HG02943 (cell line): Measurements from ENCODE around the gene FBXO40.

Experiments used
- ATAC-seq: cut with Tn5 transposase; IDR thresholded peaks from one replicate; pipeline ENCODE4 v1.9.1; 2021; ENCODE audit warnings: mild to moderate bottlenecking, low read depth, moderate library complexity; ENCODE audit not compliant: unreplicated experiment

The FBXO40 gene

GRCh38 chr3:121604759-121605158, 11.6 kb downstream of the FBXO40 start:
- ATAC-seq = no peak

DNA sequence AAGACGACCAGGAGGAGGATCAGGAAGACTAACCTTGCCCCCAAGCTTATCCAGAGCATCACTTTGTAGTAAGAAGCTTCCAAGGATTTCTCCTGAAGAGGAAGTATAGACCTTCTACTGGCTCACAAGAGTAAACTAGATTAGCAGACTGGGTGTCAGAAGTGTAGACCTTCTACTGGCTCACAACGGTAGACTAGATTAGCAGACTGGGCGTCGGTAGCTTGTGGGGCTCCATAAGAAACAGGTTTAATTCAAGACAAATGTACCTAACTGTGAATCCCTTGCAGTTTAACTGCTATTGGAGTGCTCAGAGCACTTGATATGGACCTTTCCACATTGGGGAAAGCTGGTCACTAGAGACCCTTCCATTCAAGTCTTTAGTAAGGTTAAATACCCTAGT, 12.9 kb downstream of the FBXO40 start:
- no peak for ATAC-seq

DNA sequence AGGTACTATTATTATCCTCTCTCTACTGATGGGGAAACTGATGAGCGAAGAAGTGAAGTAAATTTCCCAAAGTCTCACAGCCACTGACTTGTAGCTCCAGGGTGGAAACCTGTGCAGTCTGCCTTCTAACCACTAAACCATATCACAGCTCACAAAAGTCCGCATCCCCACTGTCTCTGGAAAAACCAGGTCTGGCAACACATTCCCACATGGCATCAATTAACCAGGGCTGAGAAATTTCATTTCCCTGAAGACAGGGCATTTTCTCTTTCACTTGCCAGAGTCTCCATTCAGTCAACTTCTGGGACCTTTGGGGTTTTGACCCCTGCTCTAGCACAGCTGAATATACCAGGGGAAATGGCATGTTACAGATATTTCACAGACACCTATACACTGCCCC, 26.5 kb downstream of the FBXO40 start:
- ATAC-seq = no peak

GRCh38 chr3:121621491-121621890, 28.3 kb downstream of the FBXO40 start:
- ATAC-seq = no peak

- no peak for ATAC-seq
Observed at GRCh38 chr3:121624147-121624899, 31.1 kb downstream of the FBXO40 start.

- ATAC-seq = no peak
Observed at GRCh38 chr3:121626495-121626894, 33.3 kb downstream of the FBXO40 start.

GRCh38 chr3:121627211-121627610, 34.0 kb downstream of the FBXO40 start:
- ATAC-seq = no peak

DNA sequence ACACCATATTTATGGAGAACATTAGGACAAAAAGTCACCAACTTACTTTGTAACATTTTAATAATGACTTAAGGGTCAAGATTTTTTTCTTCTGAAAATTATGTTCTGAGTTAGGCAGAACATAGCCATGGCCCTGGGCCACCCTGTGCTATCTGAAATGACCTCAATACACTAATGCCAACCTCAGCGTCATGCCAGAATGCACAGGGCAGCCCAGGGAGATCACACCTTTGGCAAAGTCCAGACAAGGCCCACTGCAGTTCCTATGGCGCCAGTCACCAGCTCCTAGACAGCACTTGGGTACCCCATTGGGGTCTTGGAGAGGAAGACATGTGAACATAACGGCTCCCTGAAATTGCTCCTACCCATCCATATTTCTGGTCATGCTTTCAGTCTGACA, 34.4 kb downstream of the FBXO40 start:
- no peak for ATAC-seq

DNA sequence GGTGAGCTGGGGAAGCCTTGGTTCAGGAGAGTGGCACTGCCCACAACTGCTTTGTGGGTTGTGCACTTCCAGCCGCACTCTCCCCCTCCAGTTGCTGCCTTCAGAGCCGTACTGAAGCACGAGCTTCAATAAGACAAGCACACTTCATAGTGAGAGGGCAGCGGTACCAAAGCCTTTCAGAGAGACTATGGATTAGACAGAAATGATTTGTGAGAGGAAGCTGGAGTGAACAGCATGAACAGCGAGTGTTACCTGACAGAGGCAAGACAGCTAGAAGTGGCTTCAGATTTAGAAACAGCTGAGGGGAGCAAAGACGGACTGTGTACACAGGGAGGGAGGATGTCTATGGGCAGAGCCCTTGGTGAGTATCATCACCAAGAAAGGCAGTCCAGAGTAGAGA, 36.4 kb downstream of the FBXO40 start:
- ATAC-seq = no peak

- no peak for ATAC-seq
Observed at GRCh38 chr3:121630355-121630754, 37.2 kb downstream of the FBXO40 start.

DNA sequence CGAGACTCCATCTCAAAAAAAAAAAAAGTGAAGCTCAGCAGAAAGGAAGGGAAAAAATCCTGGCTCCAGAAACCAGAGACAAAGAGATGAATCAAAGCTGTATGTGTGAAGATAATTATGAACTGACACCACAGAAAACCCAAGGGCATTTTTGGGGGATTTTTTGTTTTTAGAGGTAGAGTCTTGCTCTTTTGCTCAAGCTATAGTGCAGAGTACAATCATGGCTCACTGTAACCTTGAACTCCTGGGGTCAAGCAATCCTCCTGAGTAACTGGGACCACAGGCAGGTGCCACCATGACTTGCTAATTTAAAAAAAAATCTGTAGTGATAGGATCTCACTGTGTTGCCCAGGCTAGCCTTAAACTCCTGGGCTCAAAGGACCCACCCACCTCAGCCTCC, 44.7 kb downstream of the FBXO40 start:
- ATAC-seq = no peak

- ATAC-seq = no peak
Observed at GRCh38 chr3:121641127-121641526, 47.9 kb downstream of the FBXO40 start.

GRCh38 chr3:121642601-121643314, 49.6 kb downstream of the FBXO40 start:
- ATAC-seq = no peak

DNA sequence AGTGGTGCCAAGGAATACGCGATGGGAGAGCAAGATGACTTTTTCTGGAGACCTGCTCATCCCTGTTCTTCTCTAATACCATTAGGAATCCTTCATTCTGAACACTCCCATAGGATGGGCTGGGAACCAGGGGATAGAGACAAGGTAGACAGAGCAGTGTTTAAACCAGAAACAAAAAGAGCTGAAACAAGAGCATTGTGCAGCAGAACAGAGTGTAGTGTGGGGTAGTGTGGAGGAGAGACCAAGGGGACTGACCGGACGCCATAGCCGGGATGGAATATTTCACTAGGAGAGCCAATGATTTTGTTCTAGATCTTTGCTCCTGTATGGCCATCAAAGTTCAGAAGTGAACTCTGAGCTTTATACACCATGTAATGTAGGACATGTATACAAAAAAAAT, 51.9 kb downstream of the FBXO40 start:
- no peak for ATAC-seq

DNA sequence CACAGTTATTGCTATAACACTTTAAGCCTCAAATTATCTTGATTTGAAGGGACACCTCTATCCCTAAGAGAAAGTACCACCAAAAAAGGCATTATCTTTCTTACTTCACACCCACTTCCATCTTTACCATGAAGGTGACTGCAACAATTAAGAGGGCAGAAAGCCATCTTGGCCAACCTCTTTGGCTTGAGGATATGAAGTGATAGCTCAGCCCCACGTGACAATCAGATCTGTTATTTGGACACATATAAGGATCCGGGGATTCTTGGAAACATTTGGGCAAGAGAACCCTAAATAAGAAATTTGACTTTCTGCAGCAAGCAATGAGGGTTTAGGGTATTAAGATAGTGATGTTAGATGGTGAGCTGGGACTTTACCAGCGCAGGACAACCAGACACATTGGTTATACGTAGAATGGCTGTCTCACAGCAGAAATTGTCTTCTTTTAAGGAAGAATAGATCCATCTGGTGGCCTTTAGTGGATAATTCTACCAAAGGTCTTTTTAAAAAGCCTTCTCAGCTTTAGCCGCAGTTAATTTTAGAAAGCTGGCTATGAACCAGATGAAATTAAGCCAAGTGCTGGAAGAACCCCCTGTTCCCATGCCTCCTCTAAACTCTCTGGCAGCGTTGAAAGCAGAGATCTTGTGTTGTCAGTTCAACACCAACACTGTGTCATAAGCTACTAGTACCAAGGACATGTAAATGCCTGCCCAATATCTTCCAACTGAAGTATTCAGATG, 55.2 kb downstream of the FBXO40 start:
- ATAC-seq = no peak

DNA sequence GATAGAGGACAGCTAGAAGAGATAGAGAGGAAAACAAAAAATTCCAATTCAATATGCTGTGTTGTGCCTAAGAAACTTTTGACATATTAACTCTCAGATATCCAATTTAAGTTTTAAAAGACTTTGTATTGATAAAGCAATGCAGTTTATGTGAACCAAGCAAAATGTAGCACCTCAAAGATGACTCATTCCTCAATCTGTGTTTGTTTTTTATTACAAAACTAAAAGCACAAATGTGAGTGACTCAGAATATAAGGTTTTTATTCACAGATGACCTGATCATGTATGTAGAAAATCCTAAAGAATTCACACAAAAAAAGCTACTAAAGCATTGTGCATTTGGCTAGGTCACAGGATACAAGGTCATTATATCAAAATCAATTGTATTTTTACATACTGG, 56.5 kb downstream of the FBXO40 start:
- no peak for ATAC-seq

DNA sequence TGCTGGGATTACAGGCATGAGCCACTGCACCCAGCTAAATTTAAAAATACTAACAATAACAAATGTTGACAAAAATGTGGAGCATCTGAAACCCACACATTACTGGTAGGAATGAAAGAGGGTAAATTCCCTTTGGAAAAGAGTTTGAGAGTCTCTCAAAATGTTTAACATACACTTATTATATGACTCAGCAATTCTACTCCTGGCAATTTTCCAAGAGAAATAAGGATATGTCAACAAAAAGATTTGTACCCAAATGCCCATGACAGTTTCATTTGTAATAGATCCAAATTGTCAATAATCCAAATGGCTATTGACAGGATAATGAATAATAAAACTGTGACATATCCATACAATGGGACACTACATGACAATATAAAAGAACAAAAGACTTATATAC, 58.5 kb downstream of the FBXO40 start:
- ATAC-seq = no peak

DNA sequence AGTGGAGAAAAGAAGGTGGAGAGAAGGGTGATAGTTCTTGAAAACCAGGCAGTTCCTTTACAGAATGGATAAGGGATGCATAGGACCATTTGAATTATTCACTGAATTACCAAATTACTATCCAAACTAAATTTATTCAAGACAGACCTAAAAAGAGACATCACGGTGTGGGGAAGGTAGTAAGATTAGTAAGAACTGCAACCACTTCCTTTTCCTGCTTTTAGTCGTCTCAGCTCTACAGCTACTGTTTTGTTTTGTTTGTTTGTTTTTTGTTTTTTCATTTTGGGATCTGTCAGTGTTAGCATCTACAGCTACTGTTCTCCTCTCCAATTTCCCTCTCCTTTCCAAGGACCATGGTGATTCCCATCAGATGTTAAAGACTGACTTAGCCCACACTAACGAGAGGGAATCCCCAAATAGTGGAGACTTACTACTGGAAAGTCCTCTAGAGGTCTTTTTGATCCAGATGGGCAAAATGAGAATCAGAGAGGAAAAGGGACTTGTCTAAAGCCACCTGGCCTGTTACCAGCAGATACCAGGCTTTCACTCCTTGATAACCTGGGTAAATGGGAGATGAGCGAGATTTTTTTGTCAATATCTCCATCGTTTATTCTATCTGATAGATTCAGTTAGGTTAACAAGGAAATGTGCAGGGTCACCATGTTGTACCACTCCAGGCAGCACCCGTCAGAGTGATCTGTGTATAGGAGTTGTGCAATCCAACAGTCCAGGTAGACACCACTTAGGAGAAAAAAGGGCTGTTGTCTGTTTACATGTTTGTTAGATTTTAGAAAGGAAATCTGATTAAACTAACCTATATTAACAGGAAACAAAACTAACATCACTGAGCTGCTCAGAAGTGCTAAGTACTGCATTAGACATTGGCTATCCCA, 61.6 kb downstream of the FBXO40 start:
- ATAC-seq = no peak

- no peak for ATAC-seq
Observed at GRCh38 chr3:121658716-121659435, 65.7 kb downstream of the FBXO40 start.

DNA sequence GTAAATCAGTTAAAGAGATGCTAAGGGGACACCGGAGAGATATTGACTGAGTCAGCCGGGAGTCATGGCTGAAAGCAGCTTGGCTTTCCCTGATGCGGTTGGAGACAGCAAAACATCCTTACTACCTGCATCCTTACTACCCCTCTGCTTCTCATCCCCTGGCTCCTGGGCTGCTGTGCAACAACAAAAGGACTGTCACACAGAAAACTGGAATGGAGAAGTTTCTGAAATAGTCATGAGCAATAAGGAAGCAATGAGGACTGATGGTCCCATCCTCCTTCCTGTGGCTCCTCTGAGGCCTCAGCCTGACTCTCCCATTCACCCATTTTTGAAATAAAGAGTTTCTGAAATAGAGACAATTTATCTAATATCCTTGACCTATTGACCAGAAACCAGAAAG, 66.4 kb downstream of the FBXO40 start:
- ATAC-seq = no peak
